ENCODE measurements around the gene ST6GALNAC5.
A peak's percentile ranks its signal among the peaks of the same experiment; 100 is the strongest.
"Not testable (repeated sequence)": the region's sequence is repeated elsewhere in the genome, so short reads cannot be mapped to it uniquely, and the experiment has no call there.

ST6GALNAC5 gene

DNA sequence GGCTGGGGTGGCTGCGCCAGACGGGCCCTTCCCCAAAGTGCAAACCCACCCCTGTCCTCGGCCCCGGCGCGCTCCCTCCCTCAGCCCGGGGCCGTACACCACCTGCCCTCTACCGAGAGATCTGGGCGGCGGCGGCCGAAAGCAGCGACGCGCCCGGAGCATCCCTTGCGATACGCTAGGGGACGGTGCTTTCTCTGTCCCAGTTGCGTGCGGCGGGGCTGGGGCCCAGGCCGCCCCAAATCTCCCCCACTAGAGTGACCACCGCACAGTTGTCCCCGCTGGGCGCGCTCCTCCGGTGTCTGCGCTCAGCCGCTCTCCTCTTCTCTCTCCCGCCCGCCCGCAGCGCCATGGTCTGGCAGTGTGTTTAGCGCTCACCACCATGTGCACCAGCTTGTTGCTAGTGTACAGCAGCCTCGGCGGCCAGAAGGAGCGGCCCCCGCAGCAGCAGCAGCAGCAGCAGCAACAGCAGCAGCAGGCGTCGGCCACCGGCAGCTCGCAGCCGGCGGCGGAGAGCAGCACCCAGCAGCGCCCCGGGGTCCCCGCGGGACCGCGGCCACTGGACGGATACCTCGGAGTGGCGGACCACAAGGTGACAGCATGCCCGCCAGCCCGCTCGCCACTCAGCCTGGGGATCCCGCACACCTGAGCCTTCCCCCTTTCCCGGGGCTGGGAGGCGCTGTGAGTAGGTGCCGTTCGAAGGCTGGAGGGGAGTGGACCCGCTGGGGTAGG is 1.0 kb downstream of the ST6GALNAC5 start:
- DNase-seq: no peak

DNA sequence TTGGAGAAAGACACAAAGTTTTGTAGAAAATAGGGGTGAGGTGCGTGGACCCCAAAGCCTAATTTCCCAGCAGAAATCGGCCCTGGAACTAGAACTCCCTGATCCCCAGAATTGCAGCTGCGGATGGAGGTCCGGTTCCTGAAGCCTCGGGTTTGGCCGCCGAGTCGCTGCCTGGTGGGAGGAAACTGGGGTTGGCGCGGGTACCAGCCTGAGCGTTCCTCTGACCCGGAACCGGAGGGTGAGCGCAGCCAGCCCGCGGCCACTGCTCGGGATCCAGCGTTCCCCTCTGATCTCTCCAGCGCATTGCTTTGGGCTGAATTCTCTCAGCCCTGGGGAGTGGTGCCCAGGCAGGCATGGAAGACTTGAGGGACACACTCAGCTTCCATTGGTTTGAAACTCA is 1.6 kb downstream of the ST6GALNAC5 start:
- DNase-seq: no peak

DNA sequence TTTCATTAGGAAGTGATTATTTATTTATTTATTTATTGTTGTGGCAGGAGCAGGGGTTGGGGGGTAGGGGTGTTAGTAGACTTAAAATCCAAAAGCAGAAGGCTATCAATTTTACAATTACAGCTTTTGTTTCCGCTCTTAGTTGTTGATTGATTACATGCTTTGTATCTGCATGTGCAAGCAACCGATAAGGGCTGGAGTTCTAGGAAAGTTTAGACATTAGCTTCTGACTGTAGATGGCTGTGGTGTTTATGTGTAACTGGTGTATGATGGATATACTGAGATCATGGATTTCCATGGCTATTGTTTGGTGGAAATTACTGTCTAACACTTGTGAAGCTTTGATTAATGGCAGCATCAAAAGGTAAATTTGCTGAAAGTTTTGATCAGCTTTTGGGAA is 2.8 kb downstream of the ST6GALNAC5 start:
- DNase-seq: no peak

GRCh38 chr1:76871355-76871974 is 4.2 kb downstream of the ST6GALNAC5 start:
- DNase-seq: no peak

DNA sequence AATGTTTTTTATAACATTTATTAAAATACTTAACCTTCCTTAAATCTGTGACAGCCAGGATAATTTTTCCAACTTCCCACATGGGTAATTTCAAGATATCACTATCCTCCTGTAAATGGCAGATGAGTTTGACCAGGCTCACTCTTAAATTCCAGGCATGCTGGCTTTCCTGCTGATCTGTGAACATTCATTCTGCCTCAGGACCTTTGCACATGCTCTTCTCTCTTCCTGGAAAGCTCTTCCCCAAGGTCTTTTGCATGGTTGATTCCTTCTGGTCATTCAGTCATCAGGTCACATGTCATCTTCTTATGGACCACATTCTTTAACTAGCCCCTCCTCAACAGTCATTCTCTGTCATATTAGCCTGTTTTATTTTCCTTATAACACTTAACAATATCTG is 5.7 kb downstream of the ST6GALNAC5 start:
- DNase-seq: no peak

- no peak for DNase-seq
Measured at GRCh38 chr1:76876655-76877395, 9.5 kb downstream of the ST6GALNAC5 start.

- DNase-seq: not testable (repeated sequence)
Measured at GRCh38 chr1:76879014-76879413, 11.7 kb downstream of the ST6GALNAC5 start.

- no peak for DNase-seq
Measured at GRCh38 chr1:76881762-76882161, 14.5 kb downstream of the ST6GALNAC5 start.

- DNase-seq: no peak
Measured at GRCh38 chr1:76891931-76892622, 24.8 kb downstream of the ST6GALNAC5 start.

GRCh38 chr1:76892675-76893074 is 25.4 kb downstream of the ST6GALNAC5 start:
- DNase-seq: no peak

DNA sequence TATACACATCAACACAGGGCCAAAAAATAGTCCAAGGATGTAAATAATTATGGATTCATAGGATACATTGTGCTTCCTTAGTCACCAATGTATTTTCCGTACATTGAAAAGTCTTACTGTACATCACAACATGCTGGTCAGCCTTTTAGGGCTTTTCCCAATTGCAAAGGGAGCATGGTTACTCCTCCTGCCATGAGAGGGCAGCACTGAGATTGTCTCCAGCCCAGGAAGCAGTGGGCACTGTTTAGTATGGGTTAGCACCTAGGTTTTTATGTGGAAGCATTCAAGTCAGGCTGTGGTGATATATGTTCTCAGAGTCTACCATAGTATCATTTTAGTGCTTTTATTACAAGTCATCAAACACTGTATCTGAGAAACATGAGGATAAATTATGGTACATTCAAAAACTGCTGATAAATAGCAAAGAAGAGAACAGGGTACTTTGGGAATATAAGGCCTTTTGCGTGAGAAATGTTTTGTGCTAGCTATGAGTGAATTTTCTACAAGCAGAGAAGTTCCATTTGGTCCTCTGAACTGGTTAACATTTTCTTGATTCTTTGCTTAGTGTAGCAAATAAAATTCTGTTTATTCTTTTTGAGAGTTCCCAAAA is 34.0 kb downstream of the ST6GALNAC5 start:
- no peak for DNase-seq

GRCh38 chr1:76905876-76906595 is 38.8 kb downstream of the ST6GALNAC5 start:
- DNase-seq: no peak

DNA sequence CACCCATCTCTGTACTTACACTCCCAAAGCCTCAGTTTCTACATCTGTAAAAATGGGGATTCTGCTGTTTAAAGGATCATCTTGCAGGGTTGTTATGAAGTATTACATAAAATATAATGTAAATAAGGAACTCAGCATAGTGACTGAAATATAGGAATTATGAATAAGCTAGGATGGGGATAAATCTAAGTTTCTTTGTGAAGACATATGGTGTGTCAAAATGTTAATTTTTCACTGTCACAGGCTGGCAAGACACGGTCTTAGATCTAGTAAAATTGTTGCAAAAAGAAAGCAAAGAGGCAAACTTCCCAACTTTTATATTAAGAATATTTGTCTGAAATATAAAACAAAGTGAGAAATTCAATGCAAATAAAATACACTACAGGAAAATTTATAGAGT is 42.0 kb downstream of the ST6GALNAC5 start:
- no peak for DNase-seq

- DNase-seq: no peak
Measured at GRCh38 chr1:76919085-76919484, 51.8 kb downstream of the ST6GALNAC5 start.

DNA sequence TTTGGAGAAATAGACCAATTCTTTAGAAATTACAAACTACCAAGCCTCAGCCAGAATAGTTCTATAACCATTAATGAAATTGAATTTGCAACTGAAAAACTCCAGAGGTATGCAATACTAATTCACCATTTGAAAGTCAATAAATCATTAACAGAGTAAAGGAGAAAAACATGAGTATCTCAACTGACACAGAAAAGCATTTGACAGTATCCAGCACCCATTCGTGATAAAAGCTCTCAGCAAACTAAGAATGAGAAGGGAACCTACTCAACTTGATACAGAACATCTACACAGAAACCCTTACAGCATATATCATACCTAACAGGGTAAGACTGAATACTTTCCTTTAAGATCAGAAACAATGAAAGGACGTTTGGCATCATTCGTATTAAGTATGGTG is 54.3 kb downstream of the ST6GALNAC5 start:
- DNase-seq: no peak

DNA sequence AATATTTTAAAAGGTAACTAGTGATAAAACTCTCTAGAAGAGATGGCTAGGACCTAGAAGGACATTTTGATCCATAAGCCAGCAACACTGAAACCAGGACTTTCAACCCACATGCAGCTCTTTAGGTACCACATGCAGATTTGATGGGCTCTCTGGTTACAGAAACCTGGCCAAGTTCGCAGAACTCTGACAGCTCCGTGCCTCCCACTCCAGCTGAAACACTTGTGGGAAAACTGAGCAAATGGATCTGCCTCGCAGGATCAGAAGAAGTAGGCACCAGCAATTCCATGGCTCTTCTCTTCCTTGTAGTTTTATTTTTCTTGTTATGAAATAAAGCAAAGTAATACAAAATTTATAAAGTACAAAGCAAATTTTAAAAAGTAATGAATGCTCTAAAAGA is 58.5 kb downstream of the ST6GALNAC5 start:
- no peak for DNase-seq

DNA sequence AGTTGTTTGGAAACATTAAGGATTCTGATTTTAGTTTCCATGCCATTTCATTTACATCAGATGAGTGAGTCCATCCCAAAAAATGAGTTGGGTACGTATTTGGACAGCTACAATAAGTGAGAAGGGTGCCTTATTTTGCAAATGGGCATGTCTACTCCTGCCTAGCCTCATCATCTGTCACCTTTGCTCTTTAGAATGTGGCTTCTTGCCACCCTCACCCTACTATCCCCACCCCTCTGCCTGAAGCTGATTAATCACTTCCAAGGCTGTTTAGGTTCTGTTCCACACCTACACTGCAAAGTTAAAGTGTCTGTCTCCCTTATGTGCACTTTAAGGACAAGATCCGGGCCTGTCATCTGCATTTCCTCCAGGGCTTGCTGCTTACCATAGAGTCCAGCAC is 61.2 kb downstream of the ST6GALNAC5 start:
- no peak for DNase-seq

GRCh38 chr1:76929136-76929535 is 61.9 kb downstream of the ST6GALNAC5 start:
- DNase-seq: no peak

DNA sequence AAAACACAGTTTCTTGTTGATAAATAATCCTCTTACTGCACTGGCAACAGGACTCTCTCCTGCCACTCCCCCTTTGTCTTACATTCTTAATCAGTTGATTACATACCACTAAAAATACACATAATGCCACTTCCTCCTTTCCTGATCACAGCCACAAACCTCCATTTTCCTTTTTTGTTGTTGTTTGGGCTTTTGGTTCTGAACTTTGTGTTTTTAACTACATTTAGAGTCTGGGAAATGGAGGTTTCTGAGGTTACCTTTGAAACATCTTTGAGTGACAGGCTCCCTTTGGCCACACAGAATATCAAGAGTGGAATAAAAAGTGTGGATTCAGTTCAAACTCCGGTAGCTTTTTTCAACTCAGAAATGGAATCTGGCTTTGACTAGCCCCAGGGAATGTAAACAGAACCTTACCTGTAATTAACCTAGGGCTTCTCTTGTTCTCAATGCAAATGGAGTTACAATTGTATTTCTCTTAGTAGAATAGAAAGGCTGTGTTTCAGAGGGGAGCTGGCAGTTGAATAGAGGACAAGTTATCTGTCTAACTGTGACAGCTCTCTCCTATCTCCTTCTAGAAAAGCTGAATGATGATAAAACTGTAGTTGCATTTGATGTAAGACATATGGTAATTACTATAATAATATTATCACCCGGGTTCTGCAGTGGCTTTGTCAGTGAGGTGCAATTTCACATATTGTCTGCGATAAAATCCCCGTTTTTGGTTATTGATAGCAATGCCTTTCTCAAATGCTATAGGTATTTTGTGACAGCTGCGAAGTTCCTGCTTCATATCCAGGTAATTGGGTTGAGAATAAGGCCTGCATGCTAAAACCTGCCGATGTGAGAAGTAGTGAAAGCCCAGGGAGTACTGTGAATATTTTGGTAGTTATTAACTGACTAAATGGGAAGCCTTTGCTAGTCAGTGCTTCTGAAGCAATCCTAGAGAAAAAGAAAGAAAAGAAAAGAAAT is 66.9 kb downstream of the ST6GALNAC5 start:
- DNase-seq: peak; percentile 53

GRCh38 chr1:76938304-76938703 is 71.0 kb downstream of the ST6GALNAC5 start:
- DNase-seq: no peak
